Muscle layer of duodenum (tissue), 2 donors: ENCODE results near the gene UTS2.

Experiments
- H3K27ac ChIP-seq: one replicate; pipeline ENCODE4 v1.7.0; 2013; ENCODE audit warnings: mild to moderate bottlenecking, low read length
- H3K27me3 ChIP-seq: one replicate; pipeline ENCODE4 v1.7.0; 2013; ENCODE audit warnings: low read depth, mild to moderate bottlenecking, control low read depth, low read length
- H3K36me3 ChIP-seq, 2 donors: one replicate each; pipeline ENCODE4 v1.7.0; 2013; ENCODE audit warnings: low read length in 2 of 2, control low read depth in 1 of 2, mild to moderate bottlenecking in 1 of 2; ENCODE audit not compliant: insufficient read depth in 2 of 2, control insufficient read depth in 1 of 2
- H3K4me1 ChIP-seq, 2 donors: one replicate each; pipeline ENCODE4 v1.7.0; 2013; ENCODE audit warnings: low read length in 2 of 2, mild to moderate bottlenecking in 2 of 2, control low read depth in 1 of 2, moderate library complexity in 1 of 2; ENCODE audit not compliant: insufficient read depth in 2 of 2, control insufficient read depth in 1 of 2
- H3K4me3 ChIP-seq, 2 donors: one replicate each; pipeline ENCODE4 v1.7.0; 2013; ENCODE audit warnings: low read length in 2 of 2, low read depth in 1 of 2, mild to moderate bottlenecking in 1 of 2
- H3K9me3 ChIP-seq, 2 donors: one replicate each; pipeline ENCODE4 v1.7.0; 2013; ENCODE audit warnings: low read length in 2 of 2, control low read depth in 1 of 2, mild to moderate bottlenecking in 1 of 2; ENCODE audit not compliant: control insufficient read depth in 1 of 2
- donor health status: healthy.

The UTS2 gene, protein sequence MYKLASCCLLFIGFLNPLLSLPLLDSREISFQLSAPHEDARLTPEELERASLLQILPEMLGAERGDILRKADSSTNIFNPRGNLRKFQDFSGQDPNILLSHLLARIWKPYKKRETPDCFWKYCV

DNA sequence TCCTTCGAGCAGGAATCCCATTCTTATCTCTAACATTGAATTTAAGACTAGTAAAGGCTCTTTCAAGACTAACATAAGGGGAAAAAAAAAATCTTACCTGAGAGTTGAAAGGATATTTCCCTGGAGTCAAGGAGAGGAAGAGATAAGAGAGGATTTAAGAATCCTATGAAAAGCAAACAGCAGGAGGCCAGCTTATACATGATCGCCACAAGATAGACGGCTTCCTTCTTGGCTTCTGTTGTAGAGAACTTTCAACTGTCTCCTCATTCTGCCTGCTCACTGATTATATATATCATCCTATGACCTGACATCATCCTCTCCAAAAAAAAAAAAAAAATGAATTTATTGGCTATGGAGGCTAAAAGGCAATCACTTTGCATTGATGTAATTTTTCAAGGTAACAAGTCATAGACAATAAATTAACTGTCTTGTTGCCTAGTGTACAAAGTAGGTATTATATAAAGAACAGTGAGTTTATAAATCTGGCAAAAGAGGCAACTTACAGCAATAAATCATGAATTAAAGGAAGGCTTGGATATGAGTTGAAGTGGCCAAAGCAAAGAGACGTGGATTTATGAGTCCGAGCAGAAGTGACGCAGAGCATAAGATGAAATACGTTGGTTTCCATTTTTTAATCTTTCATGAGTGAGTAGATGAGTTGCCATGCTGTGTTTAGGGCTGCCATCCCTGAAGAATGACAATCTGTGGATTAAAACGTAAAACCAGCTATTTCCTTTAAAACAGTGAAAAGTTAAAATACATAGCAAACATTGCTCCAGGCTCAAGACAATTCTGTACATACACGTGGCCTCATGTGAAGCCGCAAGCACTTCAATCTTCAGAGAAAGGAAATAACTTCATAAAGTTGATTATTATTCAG lies at the start of gene UTS2:
TSS of gene UTS2 (minus strand) at position 262 of the 880 bp plus-strand sequence. CDS start at position 200, 62 bp downstream.
- Histone ChIP-seq H3K9me3 (no peaks in the 10 kb centered on the region), H3K27me3 (no peaks in the 10 kb centered on the region), H3K27ac (no peak within 1 kb of the TSS), H3K4me1 (no peaks in the 10 kb centered on the region), H3K36me3 (no peaks in the 10 kb centered on the region), H3K4me3 (no peak within 1 kb of the TSS)

DNA sequence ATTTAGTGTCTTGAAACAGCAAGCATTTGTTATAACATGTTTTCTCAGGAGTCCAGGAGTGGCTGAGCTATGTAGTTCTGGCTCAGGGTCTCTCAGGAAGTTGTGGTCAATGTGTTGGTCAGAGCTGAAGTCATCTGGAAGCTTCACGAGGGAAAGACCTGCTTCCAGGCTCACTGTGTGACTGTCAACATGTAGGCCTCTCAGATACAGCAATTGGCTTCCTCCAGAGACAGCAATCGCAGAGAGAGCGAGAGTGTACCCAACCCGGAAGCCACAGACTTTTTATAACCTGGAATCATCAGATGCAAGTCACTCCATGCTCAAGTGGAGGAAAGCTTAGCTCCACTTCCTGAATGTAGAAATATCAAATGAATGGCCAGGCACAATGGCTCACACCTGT lies 46.9 kb upstream of the UTS2 start:
- no peak overlapping the region for H3K4me3 ChIP-seq
- H3K4me1 ChIP-seq = peaks cover 0 to 3% of the 10 kb centered on the region in 2 donors
- no peak overlapping the region for H3K27ac ChIP-seq
- H3K9me3 ChIP-seq = no peaks in the 10 kb centered on the region
- H3K36me3 ChIP-seq = no peaks in the 10 kb centered on the region
- no peaks in the 10 kb centered on the region for H3K27me3 ChIP-seq

DNA sequence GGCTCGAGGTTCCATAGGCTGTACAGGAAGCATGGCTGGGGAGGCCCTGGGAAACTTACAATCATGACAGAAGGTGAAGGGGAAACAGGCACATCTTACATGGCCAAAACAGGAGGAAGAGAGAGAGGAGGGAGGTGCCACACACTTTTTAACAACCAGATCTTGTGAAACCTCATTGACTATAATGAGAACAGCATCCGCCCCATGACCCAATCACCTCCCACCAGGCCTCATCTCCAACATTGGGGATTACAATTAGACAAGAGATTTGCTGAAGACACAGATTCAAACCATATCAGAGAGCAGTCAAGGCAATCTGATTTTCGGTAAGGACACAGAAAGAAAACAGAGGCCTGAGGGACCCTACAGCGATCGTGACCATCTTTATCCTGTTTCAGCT lies 46.1 kb upstream of the UTS2 start:
- H3K27me3 ChIP-seq = no peaks in the 10 kb centered on the region
- peaks cover 0 to 3% of the 10 kb centered on the region in 2 donors for H3K4me1 ChIP-seq
- H3K9me3 ChIP-seq = no peaks in the 10 kb centered on the region
- H3K4me3 ChIP-seq = no peak overlapping the region
- H3K36me3 ChIP-seq = no peaks in the 10 kb centered on the region
- H3K27ac ChIP-seq = no peak overlapping the region

DNA sequence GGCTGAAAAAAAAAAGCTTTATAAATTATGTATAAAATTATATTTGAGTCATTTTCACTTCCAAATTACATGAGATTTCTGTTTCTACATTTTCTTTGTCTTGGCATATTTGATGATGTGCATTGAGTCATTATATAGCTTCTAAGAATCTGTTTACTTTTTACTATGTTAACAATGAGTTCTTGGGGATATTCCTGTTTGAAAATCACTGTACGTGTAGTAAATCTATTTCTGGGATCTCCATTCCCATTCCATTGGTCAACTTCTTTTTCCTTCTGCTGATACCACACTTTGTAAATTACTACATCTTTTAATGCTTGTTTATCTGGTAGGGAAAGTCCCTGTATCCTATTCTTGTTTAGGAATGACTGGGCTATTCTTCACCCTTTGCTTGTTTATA lies 44.1 kb upstream of the UTS2 start:
- no peaks in the 10 kb centered on the region for H3K9me3 ChIP-seq
- H3K4me3 ChIP-seq = no peak overlapping the region
- no peaks in the 10 kb centered on the region for H3K4me1 ChIP-seq
- no peaks in the 10 kb centered on the region for H3K36me3 ChIP-seq
- H3K27me3 ChIP-seq = no peaks in the 10 kb centered on the region
- H3K27ac ChIP-seq = no peak overlapping the region

DNA sequence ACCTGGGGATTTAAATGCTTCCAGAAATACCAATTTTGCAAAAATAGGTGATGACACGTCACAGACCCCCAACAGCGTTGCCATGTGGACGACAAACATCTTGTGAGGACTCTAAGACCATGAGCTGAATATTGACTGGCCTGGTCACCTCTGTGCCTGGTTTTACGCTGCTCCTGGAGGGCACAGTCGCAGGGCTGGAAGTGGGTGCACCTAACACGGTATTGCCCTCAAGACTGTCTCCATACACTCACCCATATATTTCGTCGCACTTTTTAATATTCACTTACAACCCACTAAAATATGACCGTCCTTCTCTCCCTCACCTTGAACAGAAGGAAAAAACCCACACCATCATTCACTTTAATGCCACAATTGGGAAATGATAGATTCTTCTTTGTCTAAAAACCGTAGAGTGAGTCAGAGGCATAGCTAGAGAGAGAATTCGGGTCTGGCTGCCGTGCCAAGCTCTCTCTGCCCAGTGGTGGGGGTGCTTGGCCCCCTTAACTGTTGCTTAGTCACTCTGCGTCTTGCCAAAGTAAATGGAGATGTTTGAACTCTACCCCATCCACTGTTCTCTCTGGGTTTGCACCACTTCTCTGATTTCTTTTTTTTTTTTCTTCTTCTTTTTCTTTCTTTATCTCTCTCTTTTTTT lies 40.8 kb upstream of the UTS2 start:
- H3K4me1 ChIP-seq = no peaks in the 10 kb centered on the region
- H3K36me3 ChIP-seq = no peaks in the 10 kb centered on the region
- no peaks in the 10 kb centered on the region for H3K27me3 ChIP-seq
- no peak overlapping the region for H3K27ac ChIP-seq
- no peaks in the 10 kb centered on the region for H3K9me3 ChIP-seq
- H3K4me3 ChIP-seq = no peak overlapping the region

DNA sequence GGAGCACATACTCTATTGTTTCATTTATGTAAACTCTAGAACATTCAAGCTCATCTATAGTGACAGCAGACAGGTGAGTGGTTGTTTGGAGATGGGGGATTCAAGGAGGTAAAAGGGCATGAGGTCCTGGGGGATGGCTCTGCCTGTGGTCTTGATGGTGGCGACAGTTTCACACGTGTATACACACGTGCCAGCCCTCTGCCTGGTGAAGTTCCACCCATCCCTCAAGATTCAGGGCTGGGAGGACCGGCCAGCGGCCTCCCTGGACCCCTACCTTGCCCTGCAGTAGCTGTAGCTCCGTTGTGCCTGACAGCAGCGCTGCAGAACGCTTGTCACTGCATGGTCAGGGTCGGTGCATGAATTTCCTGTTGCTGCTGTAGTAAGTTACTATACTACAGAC lies 38.9 kb upstream of the UTS2 start:
- no peaks in the 10 kb centered on the region for H3K4me1 ChIP-seq
- no peaks in the 10 kb centered on the region for H3K27me3 ChIP-seq
- no peaks in the 10 kb centered on the region for H3K36me3 ChIP-seq
- no peaks in the 10 kb centered on the region for H3K9me3 ChIP-seq
- H3K27ac ChIP-seq = no peak overlapping the region
- H3K4me3 ChIP-seq = no peak overlapping the region

DNA sequence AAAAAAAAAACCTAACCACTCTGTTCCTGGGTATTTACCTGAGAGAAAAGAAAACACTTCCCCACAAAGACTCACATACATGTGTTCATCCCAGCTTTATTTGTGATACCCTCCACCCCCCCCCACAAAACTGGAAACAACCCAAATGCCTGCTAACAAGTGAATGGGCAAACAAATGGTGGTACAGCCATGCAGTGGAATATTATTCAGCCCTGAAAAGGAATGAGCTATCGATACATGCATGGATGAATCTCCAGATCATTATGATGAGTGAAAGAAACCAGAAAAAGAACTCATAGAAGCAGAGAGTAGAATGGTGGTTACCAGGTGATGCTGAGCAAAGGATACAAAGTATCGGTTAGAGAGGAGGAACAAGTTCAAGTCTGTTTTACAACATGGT lies 38.0 kb upstream of the UTS2 start:
- Histone ChIP-seq H3K9me3 (no peaks in the 10 kb centered on the region), H3K4me1 (no peaks in the 10 kb centered on the region), H3K36me3 (no peaks in the 10 kb centered on the region), H3K27me3 (peaks cover 4% of the 10 kb centered on the region), H3K27ac (no peak overlapping the region), H3K4me3 (no peak overlapping the region)

DNA sequence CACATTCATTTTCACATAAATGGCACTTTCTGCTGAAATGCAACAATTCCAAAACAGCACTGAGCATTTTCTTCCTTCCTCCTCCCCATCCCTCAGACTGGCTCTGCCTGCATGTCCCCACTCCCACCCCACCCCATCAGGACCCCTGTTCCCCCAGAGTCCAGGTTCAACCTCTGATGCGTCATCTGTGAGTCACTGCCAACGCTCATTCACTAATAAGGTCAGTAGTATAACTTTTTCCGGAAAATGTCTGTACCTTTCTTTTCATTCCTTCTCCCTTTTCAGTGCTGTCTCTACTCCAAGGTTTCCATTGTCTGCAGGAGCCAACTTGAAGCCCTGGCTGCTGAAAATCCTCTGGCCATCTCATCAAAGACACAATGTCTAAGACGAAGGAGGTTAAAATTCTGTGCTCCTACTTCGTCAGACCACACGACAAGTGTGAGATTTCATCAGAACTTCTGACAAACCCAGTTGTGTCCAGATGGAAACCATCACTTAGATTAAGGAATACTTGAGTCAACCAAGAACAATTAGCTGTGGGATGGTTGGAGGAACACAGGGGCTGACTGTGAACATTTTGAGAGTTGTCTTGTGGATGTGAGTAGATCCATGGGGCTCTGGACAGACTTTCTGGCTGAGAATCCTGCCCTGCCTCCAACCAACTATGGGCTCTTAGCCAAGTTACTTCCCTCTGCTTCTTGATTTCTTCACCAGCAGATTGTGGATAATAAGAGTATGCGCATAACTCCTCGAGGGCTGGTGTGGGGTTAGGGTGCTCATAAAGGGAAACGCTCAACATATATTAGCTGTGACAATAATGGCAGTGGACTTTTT lies 35.6 kb upstream of the UTS2 start:
- Histone ChIP-seq H3K27ac (no peak overlapping the region), H3K4me1 (no peaks in the 10 kb centered on the region), H3K36me3 (no peaks in the 10 kb centered on the region), H3K27me3 (peaks cover 4% of the 10 kb centered on the region), H3K9me3 (no peaks in the 10 kb centered on the region), H3K4me3 (no peak overlapping the region)

DNA sequence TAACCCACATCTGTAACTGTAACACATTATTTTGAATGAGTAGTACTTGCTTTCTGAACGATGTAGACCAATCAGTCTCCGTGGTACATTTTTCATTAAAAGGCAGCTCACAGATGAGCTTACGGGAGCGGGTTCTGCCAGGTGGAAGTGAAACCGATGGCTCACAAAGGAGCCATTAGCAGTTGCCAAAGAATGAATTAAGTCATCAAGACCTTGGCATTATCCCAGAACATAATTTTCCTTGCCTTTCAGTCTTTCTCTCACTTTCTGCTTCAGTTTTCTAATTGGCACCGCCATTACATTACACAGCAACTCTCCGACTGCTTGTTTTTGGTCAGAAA lies 33.5 kb upstream of the UTS2 start:
- H3K36me3 ChIP-seq = no peaks in the 10 kb centered on the region
- H3K27me3 ChIP-seq = peaks cover 4% of the 10 kb centered on the region
- H3K27ac ChIP-seq = no peak overlapping the region
- no peak overlapping the region for H3K4me3 ChIP-seq
- H3K4me1 ChIP-seq = no peaks in the 10 kb centered on the region
- no peaks in the 10 kb centered on the region for H3K9me3 ChIP-seq

DNA sequence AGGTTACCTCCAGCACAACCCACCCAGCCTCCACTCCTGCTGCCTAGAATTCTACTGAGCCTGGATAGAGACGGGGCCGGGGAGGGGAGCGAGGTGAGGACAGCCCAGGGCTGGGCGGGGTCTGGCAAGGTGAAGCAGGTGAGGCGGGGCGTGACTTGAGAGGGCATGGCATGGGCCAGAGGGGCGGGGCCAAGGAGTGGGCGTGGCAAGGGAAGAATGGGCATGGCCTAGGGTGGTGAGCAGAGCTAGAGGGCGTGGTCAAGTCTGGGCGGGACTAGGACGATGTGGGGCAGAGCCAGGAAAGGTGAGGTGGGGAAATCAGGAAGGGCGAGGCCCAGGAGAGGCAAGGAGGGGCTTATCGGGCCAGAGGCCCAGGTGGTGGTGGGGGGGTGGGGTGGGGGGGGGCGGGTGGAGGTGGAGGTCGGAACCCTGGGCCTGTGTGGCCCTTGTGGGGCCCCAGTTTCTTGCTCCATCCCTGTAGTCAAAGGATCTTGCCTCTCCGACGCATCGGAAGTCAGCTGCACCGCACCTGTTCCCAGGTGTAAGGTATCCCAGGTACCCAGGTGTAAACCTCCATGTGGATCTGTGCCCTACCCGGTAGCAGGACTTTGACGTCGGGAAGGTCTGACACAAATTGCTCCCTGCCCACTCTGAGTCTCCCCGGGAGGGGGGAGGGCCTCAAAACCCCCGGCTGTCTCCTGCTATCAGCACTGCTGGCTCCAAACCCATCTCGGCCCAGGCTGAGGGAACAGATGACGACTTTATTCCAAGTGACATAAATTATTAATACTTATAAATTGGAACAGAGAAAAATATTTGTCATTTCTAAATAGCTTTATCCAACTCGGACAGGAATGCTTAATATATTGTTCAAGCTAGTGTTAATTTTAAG lies 32.9 kb upstream of the UTS2 start:
- peaks cover 4% of the 10 kb centered on the region for H3K27me3 ChIP-seq
- H3K9me3 ChIP-seq = no peaks in the 10 kb centered on the region
- no peak overlapping the region for H3K27ac ChIP-seq
- H3K4me1 ChIP-seq = no peaks in the 10 kb centered on the region
- no peaks in the 10 kb centered on the region for H3K36me3 ChIP-seq
- H3K4me3 ChIP-seq = no peak overlapping the region
